Measurements from ENCODE around the gene NRSN2.

The NRSN2 gene, protein sequence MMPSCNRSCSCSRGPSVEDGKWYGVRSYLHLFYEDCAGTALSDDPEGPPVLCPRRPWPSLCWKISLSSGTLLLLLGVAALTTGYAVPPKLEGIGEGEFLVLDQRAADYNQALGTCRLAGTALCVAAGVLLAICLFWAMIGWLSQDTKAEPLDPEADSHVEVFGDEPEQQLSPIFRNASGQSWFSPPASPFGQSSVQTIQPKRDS

DNA sequence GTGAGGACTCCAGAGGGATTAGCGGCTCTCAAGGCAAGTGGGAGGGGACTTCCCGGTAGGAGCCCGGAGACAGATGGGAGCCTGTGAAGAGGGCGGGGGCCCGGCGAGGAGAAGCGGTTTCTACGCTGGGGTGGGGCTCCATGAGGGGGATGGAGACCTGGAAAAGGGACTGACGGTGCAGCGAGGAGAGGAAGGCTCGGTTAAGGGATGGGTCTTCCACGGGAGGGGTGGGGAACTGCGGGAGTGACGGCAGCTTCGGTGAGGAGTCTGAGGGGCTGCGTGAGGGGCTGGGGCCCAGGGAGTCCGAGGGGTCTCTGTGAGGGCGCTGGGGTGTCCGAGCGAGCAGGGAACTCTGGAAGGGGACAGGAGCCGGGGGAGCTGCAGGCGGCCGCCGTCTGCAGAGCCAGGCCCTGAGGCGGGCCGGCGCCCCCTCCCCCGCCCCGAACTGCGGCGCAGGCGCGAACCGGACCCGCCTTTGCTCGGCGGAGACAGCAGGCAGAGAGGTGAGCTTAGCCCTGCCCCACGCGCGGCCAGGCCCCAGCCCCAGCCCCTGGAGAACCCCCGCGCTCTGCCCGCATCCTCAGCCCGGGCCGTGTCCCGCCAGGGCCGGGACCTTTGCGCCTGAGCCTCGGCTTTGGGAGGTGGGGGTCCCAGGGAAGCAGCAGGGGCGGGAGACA lies at the start of gene NRSN2:
TSS of gene NRSN2 (plus strand) at position 472 of the 677 bp plus-strand sequence. CDS start 2,533 bp downstream, outside the sequence.
- peak; percentile 86 for DNase-seq (ENCODE audit: extremely low spot score)
- ChIA-PET POLR2A (interaction anchor here (0.6 kb wide), 1 partner anchor 27 kb away, joined by 3 read pairs; no protein-coding TSS in a partner anchor), CTCF (interaction anchor here (3.0 to 4.6 kb wide), 2 partner anchors 8 to 15 kb away, joined by 28 to 83 read pairs; no protein-coding TSS in a partner anchor)
- TF ChIP-seq, protein P1, sequence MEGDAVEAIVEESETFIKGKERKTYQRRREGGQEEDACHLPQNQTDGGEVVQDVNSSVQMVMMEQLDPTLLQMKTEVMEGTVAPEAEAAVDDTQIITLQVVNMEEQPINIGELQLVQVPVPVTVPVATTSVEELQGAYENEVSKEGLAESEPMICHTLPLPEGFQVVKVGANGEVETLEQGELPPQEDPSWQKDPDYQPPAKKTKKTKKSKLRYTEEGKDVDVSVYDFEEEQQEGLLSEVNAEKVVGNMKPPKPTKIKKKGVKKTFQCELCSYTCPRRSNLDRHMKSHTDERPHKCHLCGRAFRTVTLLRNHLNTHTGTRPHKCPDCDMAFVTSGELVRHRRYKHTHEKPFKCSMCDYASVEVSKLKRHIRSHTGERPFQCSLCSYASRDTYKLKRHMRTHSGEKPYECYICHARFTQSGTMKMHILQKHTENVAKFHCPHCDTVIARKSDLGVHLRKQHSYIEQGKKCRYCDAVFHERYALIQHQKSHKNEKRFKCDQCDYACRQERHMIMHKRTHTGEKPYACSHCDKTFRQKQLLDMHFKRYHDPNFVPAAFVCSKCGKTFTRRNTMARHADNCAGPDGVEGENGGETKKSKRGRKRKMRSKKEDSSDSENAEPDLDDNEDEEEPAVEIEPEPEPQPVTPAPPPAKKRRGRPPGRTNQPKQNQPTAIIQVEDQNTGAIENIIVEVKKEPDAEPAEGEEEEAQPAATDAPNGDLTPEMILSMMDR (IDR thresholded peaks at IDR 0.05; ENCODE audit: control extremely low read depth, extremely low read depth, low read depth, missing control alignments) = no peak

DNA sequence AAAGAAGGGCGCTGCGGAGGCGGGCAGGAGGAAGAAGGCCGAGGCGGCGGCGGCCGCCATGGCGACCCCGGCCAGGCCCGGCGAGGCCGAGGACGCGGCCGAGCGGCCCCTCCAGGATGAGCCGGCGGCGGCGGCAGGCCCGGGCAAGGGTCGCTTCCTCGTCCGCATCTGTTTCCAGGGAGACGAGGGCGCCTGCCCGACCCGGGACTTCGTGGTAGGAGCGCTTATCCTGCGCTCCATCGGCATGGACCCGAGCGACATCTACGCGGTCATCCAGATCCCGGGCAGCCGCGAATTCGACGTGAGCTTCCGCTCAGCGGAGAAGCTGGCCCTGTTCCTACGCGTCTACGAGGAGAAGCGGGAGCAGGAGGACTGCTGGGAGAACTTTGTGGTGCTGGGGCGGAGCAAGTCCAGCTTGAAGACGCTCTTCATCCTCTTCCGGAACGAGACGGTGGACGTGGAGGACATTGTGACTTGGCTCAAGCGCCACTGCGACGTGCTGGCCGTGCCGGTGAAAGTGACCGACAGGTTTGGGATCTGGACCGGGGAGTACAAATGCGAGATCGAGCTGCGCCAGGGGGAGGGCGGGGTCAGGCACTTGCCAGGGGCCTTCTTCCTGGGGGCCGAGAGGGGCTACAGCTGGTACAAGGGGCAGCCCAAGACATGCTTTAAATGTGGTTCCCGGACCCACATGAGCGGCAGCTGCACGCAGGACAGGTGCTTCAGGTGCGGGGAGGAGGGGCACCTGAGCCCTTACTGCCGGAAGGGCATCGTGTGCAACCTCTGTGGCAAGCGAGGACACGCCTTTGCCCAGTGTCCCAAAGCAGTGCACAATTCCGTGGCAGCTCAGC lies 48.8 kb upstream of the NRSN2 start:
- CTCF ChIA-PET = interaction anchor here (1.2 to 6.8 kb wide), 6 partner anchors 10 to 32 kb away, joined by 3 to 37 read pairs (median 6); no protein-coding TSS in a partner anchor
- POLR2A ChIA-PET = interaction anchor here (2.6 kb wide), 1 partner anchor 12 kb away, joined by 7 read pairs; no protein-coding TSS in a partner anchor
- peak; percentile 52 for DNase-seq (ENCODE audit: extremely low spot score)
- TF ChIP-seq, protein P1 (IDR thresholded peaks at IDR 0.05; ENCODE audit: control extremely low read depth, extremely low read depth, low read depth, missing control alignments) = no peak

DNA sequence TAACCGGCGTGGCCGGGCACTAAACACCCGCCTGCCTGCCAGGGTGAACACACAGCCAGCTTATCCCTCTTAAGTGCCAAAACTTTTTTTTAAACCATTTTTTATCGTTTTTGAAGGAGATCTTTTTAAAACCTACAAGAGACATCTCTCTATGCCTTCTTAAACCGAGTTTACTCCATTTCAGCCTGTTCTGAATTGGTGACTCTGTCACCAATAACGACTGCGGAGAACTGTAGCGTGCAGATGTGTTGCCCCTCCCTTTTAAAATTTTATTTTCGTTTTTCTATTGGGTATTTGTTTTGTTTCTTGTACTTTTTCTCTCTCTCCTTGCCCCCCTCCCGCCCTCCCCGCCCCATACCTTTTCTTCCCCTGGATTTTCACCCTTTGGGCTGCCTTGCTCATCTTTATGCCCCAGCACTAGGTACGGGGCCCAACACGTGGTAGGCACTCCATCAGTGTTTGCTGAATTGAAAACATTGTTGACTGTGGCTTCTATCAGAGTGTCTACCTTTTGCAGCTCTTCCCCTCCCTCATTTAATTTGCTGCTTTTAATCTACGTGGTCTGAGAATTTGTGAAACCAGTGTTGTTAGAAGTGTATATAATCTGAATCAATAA lies 48.0 kb upstream of the NRSN2 start:
- TF ChIP-seq, protein P1 (IDR thresholded peaks at IDR 0.05; ENCODE audit: control extremely low read depth, extremely low read depth, low read depth, missing control alignments) = no peak
- DNase-seq (ENCODE audit: extremely low spot score) = no peak
- CTCF ChIA-PET = interaction anchor here (1.2 to 6.8 kb wide), 6 partner anchors 9 to 33 kb away, joined by 3 to 37 read pairs (median 6); no protein-coding TSS in a partner anchor
- POLR2A ChIA-PET = interaction anchor here (2.6 kb wide), 1 partner anchor 11 kb away, joined by 7 read pairs; no protein-coding TSS in a partner anchor

DNA sequence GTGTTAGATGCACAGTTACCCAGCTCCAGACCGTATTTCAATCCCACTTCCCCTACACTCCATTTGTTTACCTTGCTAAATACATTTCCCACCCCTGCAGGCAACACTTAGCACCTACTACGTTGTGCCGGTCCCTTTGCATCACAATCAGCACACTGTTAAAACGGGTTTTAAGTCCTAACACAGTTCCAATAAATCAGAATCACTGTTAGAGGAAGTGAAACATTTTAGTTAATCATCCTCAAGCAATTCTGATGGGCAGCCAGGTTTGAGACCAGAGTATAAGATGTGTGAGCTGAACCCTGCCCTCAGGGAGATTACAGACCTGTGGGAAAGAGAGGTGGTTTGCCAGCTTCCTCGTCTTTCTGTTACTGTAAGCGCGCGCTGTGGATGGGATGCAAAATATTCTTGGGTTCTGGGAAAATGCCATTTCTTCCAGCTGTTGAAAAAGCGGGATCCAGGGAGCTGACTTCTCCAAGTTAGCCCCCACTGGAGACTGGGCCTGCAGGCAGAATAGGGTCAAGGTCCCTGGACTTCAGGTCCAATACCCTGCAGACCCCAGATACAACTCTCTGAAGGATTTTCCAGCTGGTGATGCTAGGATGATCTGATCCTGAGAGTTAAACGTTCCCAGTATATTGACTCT lies 46.4 kb upstream of the NRSN2 start:
- POLR2A ChIA-PET = interaction anchor here (2.6 kb wide), 1 partner anchor 10 kb away, joined by 7 read pairs; no protein-coding TSS in a partner anchor
- TF ChIP-seq, protein P1 (IDR thresholded peaks at IDR 0.05; ENCODE audit: control extremely low read depth, extremely low read depth, low read depth, missing control alignments) = no peak
- DNase-seq (ENCODE audit: extremely low spot score) = no peak
- CTCF ChIA-PET = interaction anchor here (2.4 to 6.8 kb wide), 2 partner anchors 9 to 30 kb away, joined by 11 to 37 read pairs; no protein-coding TSS in a partner anchor

DNA sequence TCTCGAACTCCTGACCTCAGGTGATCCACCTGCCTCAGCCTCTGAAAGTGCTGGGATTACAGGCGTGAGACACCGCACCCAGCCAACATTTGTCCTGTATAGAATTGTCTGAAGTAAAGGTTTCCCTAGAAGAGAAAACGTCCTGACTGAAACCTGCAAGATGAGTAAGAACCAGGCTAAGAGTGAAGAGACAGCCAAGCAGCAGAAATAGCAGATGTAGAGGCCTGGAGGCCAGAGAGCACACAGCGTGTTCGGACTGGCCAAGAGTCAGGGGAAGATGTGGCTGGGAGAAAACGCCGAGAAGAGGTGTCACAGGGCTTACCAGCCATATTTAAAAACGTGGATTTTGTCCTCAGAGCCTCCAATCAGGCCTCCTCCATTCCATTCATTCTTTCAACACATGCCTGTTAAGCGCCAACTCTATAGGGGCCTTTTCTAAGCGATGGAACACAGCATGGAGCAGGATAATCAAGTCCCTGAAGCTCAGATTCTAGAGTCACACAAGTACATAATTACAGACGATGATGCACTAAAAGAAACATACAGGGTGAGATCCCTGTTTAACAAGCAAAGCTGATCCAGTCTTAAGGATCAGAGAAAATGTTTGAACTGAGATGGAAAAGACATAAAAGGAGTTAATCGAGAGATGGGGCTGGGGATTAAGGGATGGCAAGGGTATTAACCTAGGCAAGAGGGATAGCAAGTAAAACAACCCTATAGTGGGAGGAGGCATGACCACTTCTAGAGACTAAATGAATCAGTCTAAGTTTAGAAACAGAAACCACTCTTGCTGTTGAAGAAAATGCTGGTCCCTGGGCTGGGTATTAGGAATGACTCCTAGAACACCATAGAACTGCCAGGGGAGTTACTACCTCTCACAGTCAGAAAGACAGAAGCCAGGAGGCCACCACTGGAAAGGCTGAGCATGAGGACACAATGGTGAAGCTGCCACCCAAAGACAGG lies 44.7 kb upstream of the NRSN2 start:
- ChIA-PET POLR2A (no interaction called here), CTCF (interaction anchor here (2.4 to 6.8 kb wide), 2 partner anchors 7 to 28 kb away, joined by 11 to 37 read pairs; no protein-coding TSS in a partner anchor)
- TF ChIP-seq, protein P1 (IDR thresholded peaks at IDR 0.05; ENCODE audit: control extremely low read depth, extremely low read depth, low read depth, missing control alignments) = no peak
- DNase-seq (ENCODE audit: extremely low spot score) = no peak
